ENCODE results near the gene IL3.
"Not testable (repeated sequence)": the region's sequence is repeated elsewhere in the genome, so short reads cannot be mapped to it uniquely, and the experiment has no call there.

IL3 gene

GRCh38 chr5:132104556-132104955, 44.1 kb downstream of the IL3 start:
- no peaks in the 10 kb centered on the region for H3K4me1 ChIP-seq (ENCODE audit: control insufficient read depth, insufficient read depth, low read length)
- H3K4me3 ChIP-seq (ENCODE audit: low read length): no peak overlapping the region
- no peak overlapping the region for H3K9ac ChIP-seq (ENCODE audit: low read length)
- H3K36me3 ChIP-seq (ENCODE audit: control insufficient read depth, insufficient read depth, low read length): no peaks in the 10 kb centered on the region
- no peaks in the 10 kb centered on the region for H3K27me3 ChIP-seq (ENCODE audit: control insufficient read depth, insufficient read depth, low read length)
- H3K9me3 ChIP-seq (ENCODE audit: control insufficient read depth, low read length): no peaks in the 10 kb centered on the region

GRCh38 chr5:132105688-132106087, 45.2 kb downstream of the IL3 start:
- H3K4me1 ChIP-seq (ENCODE audit: control insufficient read depth, insufficient read depth, low read length): no peaks in the 10 kb centered on the region
- H3K4me3 ChIP-seq (ENCODE audit: low read length): no peak overlapping the region
- no peaks in the 10 kb centered on the region for H3K9me3 ChIP-seq (ENCODE audit: control insufficient read depth, low read length)
- no peak overlapping the region for H3K9ac ChIP-seq (ENCODE audit: low read length)
- no peaks in the 10 kb centered on the region for H3K27me3 ChIP-seq (ENCODE audit: control insufficient read depth, insufficient read depth, low read length)
- H3K36me3 ChIP-seq (ENCODE audit: control insufficient read depth, insufficient read depth, low read length): no peaks in the 10 kb centered on the region

- not testable (repeated sequence) for H3K9ac ChIP-seq (ENCODE audit: low read length); H3K27me3 ChIP-seq (ENCODE audit: control insufficient read depth, insufficient read depth, low read length); H3K4me3 ChIP-seq (ENCODE audit: low read length); H3K36me3 ChIP-seq (ENCODE audit: control insufficient read depth, insufficient read depth, low read length); H3K9me3 ChIP-seq (ENCODE audit: control insufficient read depth, low read length); H3K4me1 ChIP-seq (ENCODE audit: control insufficient read depth, insufficient read depth, low read length)
These were observed 48.0 kb downstream of the IL3 start for GRCh38 chr5:132108495-132108894.

GRCh38 chr5:132108957-132109356, 48.5 kb downstream of the IL3 start:
- not testable (repeated sequence) for H3K4me1 ChIP-seq (ENCODE audit: control insufficient read depth, insufficient read depth, low read length); H3K9ac ChIP-seq (ENCODE audit: low read length); H3K36me3 ChIP-seq (ENCODE audit: control insufficient read depth, insufficient read depth, low read length); H3K4me3 ChIP-seq (ENCODE audit: low read length); H3K9me3 ChIP-seq (ENCODE audit: control insufficient read depth, low read length); H3K27me3 ChIP-seq (ENCODE audit: control insufficient read depth, insufficient read depth, low read length)

GRCh38 chr5:132109494-132110053, 49.1 kb downstream of the IL3 start:
- Histone ChIP-seq H3K4me1 (ENCODE audit: control insufficient read depth, insufficient read depth, low read length) (no peaks in the 10 kb centered on the region), H3K4me3 (ENCODE audit: low read length) (no peak overlapping the region), H3K36me3 (ENCODE audit: control insufficient read depth, insufficient read depth, low read length) (no peaks in the 10 kb centered on the region), H3K9me3 (ENCODE audit: control insufficient read depth, low read length) (no peaks in the 10 kb centered on the region), H3K27me3 (ENCODE audit: control insufficient read depth, insufficient read depth, low read length) (no peaks in the 10 kb centered on the region), H3K9ac (ENCODE audit: low read length) (no peak overlapping the region)

- Histone ChIP-seq H3K36me3 (ENCODE audit: control insufficient read depth, insufficient read depth, low read length) (no peaks in the 10 kb centered on the region), H3K4me1 (ENCODE audit: control insufficient read depth, insufficient read depth, low read length) (no peaks in the 10 kb centered on the region), H3K9me3 (ENCODE audit: control insufficient read depth, low read length) (no peaks in the 10 kb centered on the region), H3K27me3 (ENCODE audit: control insufficient read depth, insufficient read depth, low read length) (no peaks in the 10 kb centered on the region), H3K9ac (ENCODE audit: low read length) (no peak overlapping the region), H3K4me3 (ENCODE audit: low read length) (no peak overlapping the region)
These were observed 49.7 kb downstream of the IL3 start for GRCh38 chr5:132110195-132110594.

GRCh38 chr5:132110930-132111329, 50.5 kb downstream of the IL3 start:
- Histone ChIP-seq H3K9ac (ENCODE audit: low read length) (no peak overlapping the region), H3K36me3 (ENCODE audit: control insufficient read depth, insufficient read depth, low read length) (no peaks in the 10 kb centered on the region), H3K9me3 (ENCODE audit: control insufficient read depth, low read length) (no peaks in the 10 kb centered on the region), H3K4me3 (ENCODE audit: low read length) (no peak overlapping the region), H3K27me3 (ENCODE audit: control insufficient read depth, insufficient read depth, low read length) (no peaks in the 10 kb centered on the region), H3K4me1 (ENCODE audit: control insufficient read depth, insufficient read depth, low read length) (no peaks in the 10 kb centered on the region)

- no peak overlapping the region for H3K9ac ChIP-seq (ENCODE audit: low read length)
- peaks cover 5% of the 10 kb centered on the region for H3K4me1 ChIP-seq (ENCODE audit: control insufficient read depth, insufficient read depth, low read length)
- H3K4me3 ChIP-seq (ENCODE audit: low read length): no peak overlapping the region
These were observed 51.7 kb downstream of the IL3 start for GRCh38 chr5:132112111-132112510.

More at GRCh38 chr5:132112111-132112510, 51.7 kb downstream of the IL3 start:
- H3K27me3 ChIP-seq (ENCODE audit: control insufficient read depth, insufficient read depth, low read length): no peaks in the 10 kb centered on the region
- no peaks in the 10 kb centered on the region for H3K9me3 ChIP-seq (ENCODE audit: control insufficient read depth, low read length)
- H3K36me3 ChIP-seq (ENCODE audit: control insufficient read depth, insufficient read depth, low read length): no peaks in the 10 kb centered on the region

Measured in mucosa of stomach (tissue), 1 donor.